ENCODE measurements around the gene RAPGEF5.
A peak's percentile ranks its signal among the peaks of the same experiment; 100 is the strongest.
"Not testable (repeated sequence)": the region's sequence is repeated elsewhere in the genome, so short reads cannot be mapped to it uniquely, and the experiment has no call there.

Gene RAPGEF5

DNA sequence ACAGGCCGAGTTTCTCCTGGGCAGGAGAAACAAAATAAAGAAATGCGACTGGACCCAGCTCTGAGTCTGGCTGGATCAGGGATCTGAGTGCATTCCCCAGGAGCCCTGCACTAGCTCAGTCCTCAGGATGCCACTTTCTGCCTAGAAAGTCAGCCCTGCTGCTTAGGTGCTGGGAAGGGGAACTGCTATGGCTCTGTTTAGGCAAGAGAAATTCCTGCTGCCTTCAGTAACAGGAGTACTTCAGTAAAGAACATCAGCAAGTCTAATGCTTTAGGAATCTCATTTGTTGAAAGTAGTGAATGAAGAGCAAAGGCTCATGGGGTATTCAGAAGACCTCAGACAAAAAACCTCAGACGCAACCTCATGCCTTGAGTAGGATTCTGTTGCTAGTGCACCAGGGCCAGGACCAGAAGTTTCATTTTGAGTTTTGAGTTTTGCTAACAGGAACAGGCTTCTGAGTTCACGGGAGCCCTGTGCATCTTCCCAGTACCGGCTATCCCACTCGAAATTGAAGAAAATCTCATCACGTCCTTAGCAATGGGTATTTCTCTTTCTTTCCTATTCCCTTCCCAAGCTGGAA is 240.4 kb downstream of the RAPGEF5 start:
- no peak for DNase-seq (ENCODE audit: low spot score)

DNA sequence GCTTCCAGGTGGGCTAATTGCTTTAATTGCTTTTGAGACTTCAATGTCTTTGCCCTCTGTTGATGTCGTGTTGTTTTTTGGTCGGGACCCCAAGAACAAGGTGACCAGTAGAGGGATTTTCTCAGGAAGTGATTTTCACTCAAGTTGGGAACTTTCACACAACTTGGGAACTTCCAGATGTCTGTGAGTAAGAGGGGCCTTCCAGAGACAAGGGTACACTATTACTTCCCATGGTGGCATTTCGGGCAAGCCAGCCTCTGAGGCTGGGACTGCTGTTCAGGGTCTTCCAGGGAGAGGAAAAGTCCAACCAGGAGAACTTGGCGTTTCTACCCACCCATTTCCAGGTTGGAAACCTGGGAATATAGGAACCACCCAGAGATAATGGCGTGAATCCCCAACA is 241.3 kb downstream of the RAPGEF5 start:
- DNase-seq (ENCODE audit: low spot score): no peak

DNA sequence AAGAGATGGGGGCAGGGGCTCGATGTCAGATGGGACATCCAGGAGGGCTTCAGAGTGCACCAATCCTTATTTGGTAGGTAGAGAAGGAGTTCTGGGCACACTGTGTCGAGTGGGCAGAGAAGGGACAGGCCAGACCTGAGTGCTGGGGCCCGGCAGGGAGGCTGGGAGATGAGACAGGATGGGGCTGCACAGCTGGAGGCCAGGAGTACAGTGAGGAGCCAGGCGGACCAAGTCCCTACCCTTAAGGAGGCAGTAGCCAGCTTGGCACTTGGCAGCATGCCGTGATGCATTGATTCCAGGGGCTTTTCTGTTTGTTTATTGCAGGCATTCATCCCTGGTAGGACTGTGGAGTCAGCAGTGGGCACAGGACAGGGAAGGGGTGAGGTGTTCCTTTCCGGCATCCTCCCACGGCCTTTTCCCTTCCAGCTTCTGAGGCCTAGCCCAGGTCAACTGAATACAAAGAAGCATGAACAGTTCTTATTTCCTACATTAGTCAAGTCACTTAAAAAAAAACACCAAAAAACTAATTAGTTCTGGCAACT is 242.4 kb downstream of the RAPGEF5 start:
- no peak for DNase-seq (ENCODE audit: low spot score)

GRCh38 chr7:22113041-22113440 is 243.9 kb downstream of the RAPGEF5 start:
- DNase-seq (ENCODE audit: low spot score): no peak

- no peak for DNase-seq (ENCODE audit: low spot score)
Observed at GRCh38 chr7:22111661-22112060, 245.3 kb downstream of the RAPGEF5 start.

DNA sequence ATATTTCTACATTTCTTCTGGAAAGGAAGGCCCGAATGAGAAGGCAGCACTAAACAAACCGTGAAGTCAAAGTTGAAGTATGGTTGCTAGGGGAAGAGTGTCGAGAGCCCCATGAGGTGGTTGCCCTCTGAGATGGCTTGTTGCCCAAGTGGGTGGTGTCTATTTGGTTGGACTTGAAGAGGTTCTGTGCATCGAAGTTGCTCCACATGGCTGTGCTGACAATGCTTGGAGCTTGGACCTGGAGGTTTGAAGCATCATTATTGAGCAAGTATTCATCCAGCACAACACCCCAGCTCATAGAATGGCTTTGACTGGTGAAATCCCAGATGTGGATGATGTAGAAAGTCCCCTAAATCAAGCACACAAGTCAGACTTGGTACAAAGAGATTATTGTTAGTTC is 246.1 kb downstream of the RAPGEF5 start:
- DNase-seq (ENCODE audit: low spot score): no peak

- peak; percentile 74 for DNase-seq (ENCODE audit: low spot score)
Observed at GRCh38 chr7:22110227-22110839, 246.6 kb downstream of the RAPGEF5 start.

GRCh38 chr7:22109761-22110160 is 247.2 kb downstream of the RAPGEF5 start:
- DNase-seq (ENCODE audit: low spot score): peak; percentile 46

DNA sequence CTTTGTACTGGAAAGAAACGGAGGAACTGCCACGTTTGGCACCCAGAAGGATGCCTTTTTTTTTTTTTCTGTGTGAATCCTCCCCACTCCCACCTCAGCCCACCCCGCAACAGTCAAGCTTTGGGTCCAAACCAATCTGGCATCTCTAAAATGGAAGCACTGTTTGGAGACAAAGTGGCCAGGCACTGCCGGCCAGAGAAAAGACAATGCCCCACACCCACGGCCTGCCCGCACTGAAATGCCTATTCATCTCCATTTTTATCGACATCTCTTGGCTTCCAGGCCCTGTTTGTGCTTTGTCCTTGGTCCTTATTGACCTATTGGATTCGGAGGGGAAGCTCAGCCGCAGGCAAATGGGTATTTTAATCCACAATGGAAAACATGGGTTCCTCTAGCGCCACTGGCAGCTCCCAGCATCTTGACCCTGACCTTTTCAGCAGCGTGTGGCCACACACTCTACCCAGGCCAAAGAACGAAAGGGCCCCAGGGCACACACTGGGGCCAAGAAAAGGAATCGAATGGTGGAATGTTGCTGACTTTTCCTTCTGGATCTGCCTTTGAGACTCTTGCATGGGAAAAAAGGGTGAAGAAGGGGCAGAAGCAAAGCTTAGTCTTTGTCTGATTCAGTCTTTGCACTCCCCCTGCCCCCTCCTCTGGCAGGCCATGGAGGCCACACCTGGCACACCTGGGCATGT is 248.7 kb downstream of the RAPGEF5 start:
- no peak for DNase-seq (ENCODE audit: low spot score)

DNA sequence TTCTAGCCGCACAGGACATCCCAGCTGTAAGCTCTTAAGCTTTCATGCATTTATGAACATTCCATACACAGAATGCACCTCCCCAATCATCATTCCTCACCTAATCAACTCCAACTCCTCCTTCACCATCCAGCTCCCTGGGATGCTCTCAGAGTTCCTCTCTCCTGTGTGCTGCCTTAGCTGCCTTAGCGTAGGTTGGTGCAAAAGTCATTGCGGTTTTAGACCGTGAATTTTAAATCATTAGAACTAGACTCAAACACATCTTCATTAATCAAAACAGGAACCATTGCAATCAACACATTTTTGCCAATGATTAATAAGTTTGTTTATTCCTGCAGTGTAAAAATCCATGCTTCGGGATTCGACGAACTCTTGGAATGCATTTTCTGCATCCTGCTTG is 251.4 kb downstream of the RAPGEF5 start:
- DNase-seq (ENCODE audit: low spot score): no peak

- no peak for DNase-seq (ENCODE audit: low spot score)
Observed at GRCh38 chr7:22094413-22095342, 262.3 kb downstream of the RAPGEF5 start.

DNA sequence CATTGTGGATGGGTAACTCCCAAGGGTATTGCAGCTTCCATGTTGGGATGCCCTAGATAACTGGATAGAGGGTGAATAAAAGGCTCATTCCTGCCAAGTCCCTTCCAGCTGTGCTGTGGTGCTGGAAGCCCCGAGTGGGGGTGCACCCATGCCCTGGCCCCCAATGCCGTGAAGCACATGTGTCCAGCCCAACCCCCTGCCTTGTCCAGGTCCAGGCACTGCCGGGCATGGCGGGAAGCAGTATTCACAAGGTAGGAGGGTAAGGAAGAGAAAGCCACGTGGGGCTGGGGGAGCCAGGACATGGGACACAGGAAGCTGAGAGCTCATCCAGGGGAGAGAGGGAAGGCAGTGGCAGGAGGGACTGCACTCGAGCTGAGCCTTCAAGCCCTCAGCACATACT is 263.0 kb downstream of the RAPGEF5 start:
- DNase-seq (ENCODE audit: low spot score): no peak

DNA sequence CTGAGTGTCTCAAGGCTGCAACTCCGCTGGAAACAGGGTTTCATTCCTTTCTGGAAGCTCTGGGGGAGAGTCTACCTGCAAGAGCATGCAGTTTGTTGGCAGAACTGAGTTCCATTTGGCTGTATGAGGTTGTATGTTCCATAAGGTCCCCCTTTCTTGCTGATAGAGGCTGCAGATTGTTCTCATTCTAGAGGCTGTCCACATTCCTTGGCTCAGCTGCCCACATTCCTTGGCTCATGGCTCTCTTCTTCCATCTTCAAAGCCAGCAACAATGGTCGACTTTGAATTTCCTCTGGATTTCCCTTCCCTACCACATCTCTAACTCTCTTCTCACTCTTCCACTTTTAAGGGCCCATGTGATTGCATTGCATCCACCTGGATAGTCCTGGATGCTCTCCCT is 264.0 kb downstream of the RAPGEF5 start:
- DNase-seq (ENCODE audit: low spot score): no peak

- not testable (repeated sequence) for DNase-seq (ENCODE audit: low spot score)
Observed at GRCh38 chr7:22090958-22091525, 265.9 kb downstream of the RAPGEF5 start.

- no peak for DNase-seq (ENCODE audit: low spot score)
Observed at GRCh38 chr7:22090512-22090911, 266.4 kb downstream of the RAPGEF5 start.

- no peak for DNase-seq (ENCODE audit: low spot score)
Observed at GRCh38 chr7:22090107-22090506, 266.8 kb downstream of the RAPGEF5 start.

GRCh38 chr7:22088827-22089226 is 268.1 kb downstream of the RAPGEF5 start:
- no peak for DNase-seq (ENCODE audit: low spot score)

DNA sequence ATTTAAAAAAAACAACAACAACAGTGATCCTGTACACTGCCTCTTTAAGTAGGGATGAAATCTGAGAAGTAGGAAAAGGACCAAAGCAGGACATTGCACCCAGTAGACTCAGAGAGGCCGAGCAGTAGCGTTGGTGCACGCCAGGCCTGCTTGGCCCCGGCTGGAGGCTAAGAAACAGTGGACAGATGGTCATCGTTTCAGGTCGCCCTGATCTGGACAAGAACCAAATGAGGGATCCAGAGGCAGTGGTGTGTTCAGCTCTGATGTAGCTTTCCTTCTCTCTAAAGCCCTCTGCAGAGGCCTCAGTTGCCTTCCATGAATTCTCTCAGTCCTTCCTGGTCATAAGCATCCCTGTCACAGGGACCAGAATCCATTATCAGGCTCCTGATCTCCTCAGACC is 269.1 kb downstream of the RAPGEF5 start:
- no peak for DNase-seq (ENCODE audit: low spot score)

- no peak for DNase-seq (ENCODE audit: low spot score)
Observed at GRCh38 chr7:22083704-22084240, 273.2 kb downstream of the RAPGEF5 start.

DNA sequence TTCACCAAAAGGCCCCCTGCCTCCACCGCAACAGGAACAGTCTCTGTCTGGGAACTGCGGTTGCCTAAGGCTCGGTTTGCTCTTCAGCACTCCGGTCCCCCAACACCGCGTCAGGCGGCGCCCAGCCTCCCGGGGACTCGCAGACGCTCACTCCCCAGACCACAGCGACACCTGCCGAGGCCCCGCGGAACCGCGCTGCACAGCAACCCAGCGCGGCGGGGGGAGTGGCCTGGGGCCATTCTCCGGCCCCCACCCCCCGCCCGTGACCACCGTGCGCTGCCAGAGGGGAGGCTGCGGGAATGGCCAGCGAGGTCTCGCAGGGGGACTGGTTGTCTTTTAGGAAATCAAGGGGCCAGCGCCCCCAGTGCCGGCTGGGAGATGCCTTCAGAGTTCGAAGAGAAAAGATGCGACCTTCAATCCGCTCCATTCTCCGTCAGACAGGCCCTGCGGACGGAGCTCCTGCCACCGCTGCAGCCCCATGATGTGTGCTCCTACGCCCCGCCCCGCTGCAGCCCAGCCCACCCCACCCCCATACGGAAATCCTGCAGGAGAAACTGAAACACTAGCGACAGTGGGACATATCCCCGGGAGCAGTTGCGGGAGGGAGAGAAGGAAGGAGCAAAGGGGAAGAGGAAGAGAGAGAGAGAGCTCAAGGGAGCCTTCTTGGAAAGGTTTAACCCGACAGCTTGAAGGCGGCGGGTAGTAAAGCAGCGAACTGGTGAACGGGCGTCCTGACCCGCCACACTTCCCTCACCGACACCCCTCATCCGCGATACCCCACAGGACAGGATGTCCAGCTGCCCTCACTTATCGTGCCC is 273.9 kb downstream of the RAPGEF5 start:
- peak; percentile 93 for DNase-seq (ENCODE audit: low spot score)

- no peak for DNase-seq (ENCODE audit: low spot score)
Observed at GRCh38 chr7:22082553-22082885, 274.4 kb downstream of the RAPGEF5 start.
